ENCODE data around the gene TCF7L1. TPM values are rescaled to one million over a fixed set of nuclear protein-coding genes. Genes with fewer than 3 reads are reported as not detected.
A peak's percentile ranks its signal among the peaks of the same experiment; 100 is the strongest.
"Not testable (repeated sequence)": the region's sequence is repeated elsewhere in the genome, so short reads cannot be mapped to it uniquely, and the experiment has no call there.

Gene TCF7L1
- total RNA-seq, 4 donors from 2014 or later: 1.1 to 3.9 (median 2.8) TPM

- TF ChIP-seq, protein P1, sequence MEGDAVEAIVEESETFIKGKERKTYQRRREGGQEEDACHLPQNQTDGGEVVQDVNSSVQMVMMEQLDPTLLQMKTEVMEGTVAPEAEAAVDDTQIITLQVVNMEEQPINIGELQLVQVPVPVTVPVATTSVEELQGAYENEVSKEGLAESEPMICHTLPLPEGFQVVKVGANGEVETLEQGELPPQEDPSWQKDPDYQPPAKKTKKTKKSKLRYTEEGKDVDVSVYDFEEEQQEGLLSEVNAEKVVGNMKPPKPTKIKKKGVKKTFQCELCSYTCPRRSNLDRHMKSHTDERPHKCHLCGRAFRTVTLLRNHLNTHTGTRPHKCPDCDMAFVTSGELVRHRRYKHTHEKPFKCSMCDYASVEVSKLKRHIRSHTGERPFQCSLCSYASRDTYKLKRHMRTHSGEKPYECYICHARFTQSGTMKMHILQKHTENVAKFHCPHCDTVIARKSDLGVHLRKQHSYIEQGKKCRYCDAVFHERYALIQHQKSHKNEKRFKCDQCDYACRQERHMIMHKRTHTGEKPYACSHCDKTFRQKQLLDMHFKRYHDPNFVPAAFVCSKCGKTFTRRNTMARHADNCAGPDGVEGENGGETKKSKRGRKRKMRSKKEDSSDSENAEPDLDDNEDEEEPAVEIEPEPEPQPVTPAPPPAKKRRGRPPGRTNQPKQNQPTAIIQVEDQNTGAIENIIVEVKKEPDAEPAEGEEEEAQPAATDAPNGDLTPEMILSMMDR (IDR thresholded peaks at IDR 0.05 in 4 of 5, conservative IDR thresholded peaks at IDR 0.05 in 1 of 5): no peak
- intact Hi-C loops (cut with DNase I; ENCODE audit: low total_unique reads) (loop anchor here (5.0 kb wide), 1 partner anchor 33 kb away; no protein-coding TSS in a partner anchor), in situ Hi-C loops (cut with MboI; ENCODE audit: low sequenced_read_pairs in 4 of 4) (no loop called here)
- H3K9me3 ChIP-seq: no peaks in the 10 kb centered on the region
- H3K4me3 ChIP-seq: no peak overlapping the region
- ATAC-seq: no peak
- peaks cover 39 to 40% of the 10 kb centered on the region in 2 donors for H3K4me1 ChIP-seq
- no peak for DNase-seq
- H3K27ac ChIP-seq: no peak overlapping the region
- no peaks in the 10 kb centered on the region for H3K27me3 ChIP-seq
- H3K36me3 ChIP-seq: no peaks in the 10 kb centered on the region
Measured at GRCh38 chr2:85210511-85210910, 77.3 kb downstream of the TCF7L1 start.

DNA sequence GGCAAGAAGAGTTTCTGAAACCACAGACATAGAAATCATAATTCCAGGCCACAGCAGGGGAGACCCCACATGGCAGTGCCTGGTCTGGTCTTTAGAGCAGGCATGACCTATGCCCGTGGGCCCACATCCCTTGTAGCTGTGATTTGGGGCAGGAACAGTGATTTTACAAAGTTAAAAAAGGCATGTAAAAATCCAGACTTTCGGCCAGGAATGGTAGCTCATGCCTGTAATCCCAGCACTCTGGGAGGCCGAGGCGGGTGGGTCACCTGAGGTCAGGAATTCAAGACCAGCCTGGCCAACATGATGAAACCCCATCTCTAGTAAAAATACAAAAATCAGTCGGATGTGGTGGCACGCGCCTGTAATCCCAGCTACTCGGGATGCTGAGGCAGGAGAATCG is 78.4 kb downstream of the TCF7L1 start:
- in situ Hi-C loops (cut with MboI; ENCODE audit: low sequenced_read_pairs in 4 of 4); H3K36me3 ChIP-seq; H3K27ac ChIP-seq; DNase-seq; ATAC-seq; H3K4me3 ChIP-seq; H3K27me3 ChIP-seq; H3K9me3 ChIP-seq: not testable (repeated sequence)
- intact Hi-C loops (cut with DNase I; ENCODE audit: low total_unique reads): loop anchor here (5.0 kb wide), 1 partner anchor 34 kb away; no protein-coding TSS in a partner anchor
- peaks cover 43 to 47% of the 10 kb centered on the region in 2 donors for H3K4me1 ChIP-seq

GRCh38 chr2:85212841-85213240 is 79.6 kb downstream of the TCF7L1 start:
- Histone ChIP-seq H3K36me3 (no peaks in the 10 kb centered on the region), H3K4me3 (no peak overlapping the region), H3K4me1 (peaks cover 43 to 47% of the 10 kb centered on the region in 2 donors), H3K27ac (peak overlapping the region; percentile 68 to 79 (median 76)), H3K9me3 (no peaks in the 10 kb centered on the region), H3K27me3 (no peaks in the 10 kb centered on the region)
- ATAC-seq (no peak), DNase-seq (no peak)
- intact Hi-C loops (cut with DNase I; ENCODE audit: low total_unique reads): loop anchor here (5.0 kb wide), 1 partner anchor 36 kb away; no protein-coding TSS in a partner anchor
- TF ChIP-seq, protein P1 (IDR thresholded peaks at IDR 0.05 in 4 of 5, conservative IDR thresholded peaks at IDR 0.05 in 1 of 5): no peak
- TF ChIP-seq POLR2A (IDR thresholded peaks at IDR 0.05): no peak
- in situ Hi-C loops (cut with MboI; ENCODE audit: low sequenced_read_pairs in 4 of 4): no loop called here

DNA sequence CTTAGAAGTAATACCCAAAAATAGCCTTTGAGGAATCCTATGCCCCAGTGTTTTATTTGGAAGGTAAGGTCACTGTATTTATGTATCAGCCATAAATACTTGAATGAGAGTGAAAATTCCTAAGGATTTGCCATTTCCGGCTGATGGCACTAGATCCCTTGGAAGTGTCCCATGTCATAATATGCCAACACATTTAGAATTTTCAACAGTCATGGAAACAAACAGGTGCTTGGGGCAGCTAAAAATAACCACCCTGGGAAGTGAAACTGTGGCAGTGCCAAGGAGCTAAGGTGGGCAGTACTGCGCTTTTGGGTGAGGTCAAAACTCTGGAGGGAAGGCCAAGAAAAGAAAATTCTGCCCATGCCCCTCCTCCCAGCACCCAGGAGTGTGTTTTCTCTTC is 80.2 kb downstream of the TCF7L1 start:
- ATAC-seq (peak; percentile 83 to 93), DNase-seq (peak in 1 of 2 donors; percentile 46)
- peak overlapping the region; percentile 68 to 79 (median 76) for H3K27ac ChIP-seq
- TF ChIP-seq, protein P1 (IDR thresholded peaks at IDR 0.05 in 4 of 5, conservative IDR thresholded peaks at IDR 0.05 in 1 of 5): no peak
- no peak for TF ChIP-seq POLR2A (IDR thresholded peaks at IDR 0.05)
- H3K4me1 ChIP-seq: peaks cover 43 to 47% of the 10 kb centered on the region in 2 donors
- peak overlapping the region in 3 of 4 donors; percentile 11 to 29 (median 27) for H3K4me3 ChIP-seq
- intact Hi-C loops (cut with DNase I; ENCODE audit: low total_unique reads): loop anchor here (5.0 kb wide), 1 partner anchor 36 kb away; no protein-coding TSS in a partner anchor
- no peaks in the 10 kb centered on the region for H3K27me3 ChIP-seq
- no peaks in the 10 kb centered on the region for H3K9me3 ChIP-seq
- in situ Hi-C loops (cut with MboI; ENCODE audit: low sequenced_read_pairs in 4 of 4): no loop called here
- H3K36me3 ChIP-seq: no peaks in the 10 kb centered on the region

- DNase-seq: no peak
- peaks cover 43 to 47% of the 10 kb centered on the region in 2 donors for H3K4me1 ChIP-seq
- no peak for TF ChIP-seq POLR2A (IDR thresholded peaks at IDR 0.05)
- TF ChIP-seq, protein P1 (IDR thresholded peaks at IDR 0.05 in 4 of 5, conservative IDR thresholded peaks at IDR 0.05 in 1 of 5): no peak
- H3K4me3 ChIP-seq: peak overlapping the region in 2 of 4 donors; percentile 27 to 29
- peak overlapping the region; percentile 68 to 79 (median 76) for H3K27ac ChIP-seq
- intact Hi-C loops (cut with DNase I; ENCODE audit: low total_unique reads) (loop anchor here (1.0 to 5.0 kb wide), 2 partner anchors 37 to 81 kb away; partner anchors contain the start of gene TCF7L1), in situ Hi-C loops (cut with MboI; ENCODE audit: low sequenced_read_pairs in 4 of 4) (no loop called here)
- ATAC-seq: peak; percentile 25 to 55
- no peaks in the 10 kb centered on the region for H3K36me3 ChIP-seq
- no peaks in the 10 kb centered on the region for H3K27me3 ChIP-seq
- H3K9me3 ChIP-seq: no peaks in the 10 kb centered on the region
Measured at GRCh38 chr2:85213901-85214512, 80.8 kb downstream of the TCF7L1 start.
